Calu3 (cell line): ENCODE measurements around the gene C2CD4A. TPM values are rescaled to one million over a fixed set of nuclear protein-coding genes. Genes with fewer than 3 reads are reported as not detected.
"Not testable (repeated sequence)": the region's sequence is repeated elsewhere in the genome, so short reads cannot be mapped to it uniquely, and the experiment has no call there.

Experiments
- BruUV-seq: library from RNA; stranded (reverse); fragments of 400-500 nt; replicated peaks from 2 replicates; lab custom pipeline; 2021; lab: Mats Ljungman, UMichigan
- CTCF ChIA-PET: fragments of 300-600 bp; sonication (Branson Sonifier 250); formaldehyde crosslinking; loops from one replicate; lab custom pipeline; 2022; ENCODE audit warnings: antibody characterized with exemption; lab: Charles Lee
- DNase-seq: peaks from one replicate; pipeline ENCODE4 v3.0.0; 2022
- H3K27ac Mint-ChIP-seq: one replicate; pipeline ENCODE4 v1.8.0; 2022; ENCODE audit warnings: mixed read lengths; ENCODE audit not compliant: unreplicated experiment
- H3K27me3 Mint-ChIP-seq: one replicate; pipeline ENCODE4 v1.8.0; 2022; ENCODE audit warnings: mixed read lengths; ENCODE audit not compliant: unreplicated experiment
- H3K36me3 Mint-ChIP-seq: one replicate; pipeline ENCODE4 v1.8.0; 2022; ENCODE audit warnings: mild to moderate bottlenecking, moderate library complexity, mixed read lengths; ENCODE audit not compliant: insufficient read depth, unreplicated experiment
- H3K4me1 Mint-ChIP-seq: one replicate; pipeline ENCODE4 v1.8.0; 2022; ENCODE audit warnings: mild to moderate bottlenecking, low read depth, mixed read lengths; ENCODE audit not compliant: unreplicated experiment
- H3K4me3 Mint-ChIP-seq: one replicate; pipeline ENCODE4 v1.8.0; 2022; ENCODE audit warnings: mild to moderate bottlenecking, low read depth, moderate library complexity, mixed read lengths; ENCODE audit not compliant: unreplicated experiment
- H3K9me3 Mint-ChIP-seq: one replicate; pipeline ENCODE4 v1.8.0; 2022; ENCODE audit warnings: low read depth, mixed read lengths; ENCODE audit not compliant: unreplicated experiment
- intact Hi-C: fragments of 100-400 bp; cut with micrococcal nuclease; formaldehyde crosslinking; loops from one replicate; pipeline ENCODE4 v1.10.0; 2022; ENCODE audit not compliant: unreplicated experiment
- total RNA-seq: library from RNA; stranded (reverse); gene quantifications from 2 replicates; pipeline ENCODE4 v1.2.3, GENCODE V29; 2022
- TF ChIP-seq, protein P1 (sequence below): fragments of 200-600 bp; IDR thresholded peaks from one replicate; pipeline ENCODE4 v1.8.0; 2022; ENCODE audit warnings: antibody characterized with exemption; ENCODE audit not compliant: unreplicated experiment

The C2CD4A gene
- total RNA-seq, 1 experiment from 2014 or later: 17.6 TPM

DNA sequence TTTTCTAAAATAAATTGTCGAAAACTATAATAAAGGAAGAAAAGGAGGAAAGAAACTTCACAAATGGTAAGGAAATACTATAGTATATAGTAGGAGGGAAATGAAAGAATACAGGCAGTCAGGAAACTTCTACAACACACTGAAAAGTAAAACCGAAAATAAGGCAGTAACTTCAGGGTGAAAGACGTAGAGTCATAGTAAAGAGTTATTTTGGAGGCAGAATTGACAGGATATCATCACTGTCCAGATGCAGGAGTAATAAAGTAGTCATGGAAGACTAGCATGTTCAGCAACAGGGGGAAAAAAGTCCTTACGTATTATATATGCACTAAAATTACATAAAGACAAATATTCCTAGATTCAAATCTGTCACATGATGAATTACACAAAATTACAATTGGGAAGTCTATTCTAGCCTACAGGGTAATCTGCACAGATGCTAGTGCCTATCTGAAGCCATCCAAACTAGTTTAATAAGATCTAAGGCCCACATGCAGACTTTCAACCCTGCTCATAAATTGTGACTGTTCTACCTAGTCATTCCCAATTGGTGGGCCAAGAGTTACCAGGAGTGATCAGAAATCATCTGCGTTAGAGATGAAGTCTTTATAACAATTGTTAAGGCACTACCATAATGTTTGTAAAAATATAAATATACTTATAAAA, 20.6 kb upstream of the C2CD4A start:
- no peaks in the 10 kb centered on the region for H3K36me3 Mint-ChIP-seq
- H3K9me3 Mint-ChIP-seq: peaks cover 2% of the 10 kb centered on the region
- H3K4me1 Mint-ChIP-seq: peaks cover 17% of the 10 kb centered on the region
- intact Hi-C loops: no loop called here
- H3K27me3 Mint-ChIP-seq: no peaks in the 10 kb centered on the region
- H3K27ac Mint-ChIP-seq: no peak overlapping the region
- no peak for DNase-seq
- CTCF ChIA-PET: no interaction called here
- TF ChIP-seq, protein P1, sequence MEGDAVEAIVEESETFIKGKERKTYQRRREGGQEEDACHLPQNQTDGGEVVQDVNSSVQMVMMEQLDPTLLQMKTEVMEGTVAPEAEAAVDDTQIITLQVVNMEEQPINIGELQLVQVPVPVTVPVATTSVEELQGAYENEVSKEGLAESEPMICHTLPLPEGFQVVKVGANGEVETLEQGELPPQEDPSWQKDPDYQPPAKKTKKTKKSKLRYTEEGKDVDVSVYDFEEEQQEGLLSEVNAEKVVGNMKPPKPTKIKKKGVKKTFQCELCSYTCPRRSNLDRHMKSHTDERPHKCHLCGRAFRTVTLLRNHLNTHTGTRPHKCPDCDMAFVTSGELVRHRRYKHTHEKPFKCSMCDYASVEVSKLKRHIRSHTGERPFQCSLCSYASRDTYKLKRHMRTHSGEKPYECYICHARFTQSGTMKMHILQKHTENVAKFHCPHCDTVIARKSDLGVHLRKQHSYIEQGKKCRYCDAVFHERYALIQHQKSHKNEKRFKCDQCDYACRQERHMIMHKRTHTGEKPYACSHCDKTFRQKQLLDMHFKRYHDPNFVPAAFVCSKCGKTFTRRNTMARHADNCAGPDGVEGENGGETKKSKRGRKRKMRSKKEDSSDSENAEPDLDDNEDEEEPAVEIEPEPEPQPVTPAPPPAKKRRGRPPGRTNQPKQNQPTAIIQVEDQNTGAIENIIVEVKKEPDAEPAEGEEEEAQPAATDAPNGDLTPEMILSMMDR: no peak
- H3K4me3 Mint-ChIP-seq: no peak overlapping the region
- no TSS peak for BruUV-seq

DNA sequence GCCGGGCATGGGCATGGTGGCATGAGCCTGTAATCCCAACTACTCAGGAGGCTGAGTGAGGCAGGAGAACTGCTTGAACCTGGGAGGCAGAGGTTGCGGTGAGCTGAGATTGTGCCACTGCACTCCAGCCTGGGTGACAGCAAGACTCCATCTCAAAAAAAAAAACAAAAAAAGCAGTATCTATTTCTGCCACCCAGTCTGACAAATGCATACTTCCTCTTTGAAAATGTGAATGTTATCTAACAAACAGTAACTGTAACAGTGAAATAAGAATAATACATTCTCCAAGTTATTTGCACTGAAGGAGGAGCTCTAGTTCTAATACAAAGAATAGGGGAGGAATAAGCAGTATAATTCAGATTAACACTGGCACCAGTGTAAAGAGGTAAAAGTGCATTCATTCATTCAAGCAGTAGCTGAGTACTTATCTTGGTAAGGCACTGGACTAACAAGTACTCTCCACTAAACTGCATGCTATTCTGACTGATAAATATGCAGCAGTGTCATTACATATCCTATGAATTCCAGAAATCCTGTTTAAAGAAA, 19.4 kb upstream of the C2CD4A start:
- no peak overlapping the region for H3K27ac Mint-ChIP-seq
- peaks cover 2% of the 10 kb centered on the region for H3K9me3 Mint-ChIP-seq
- H3K4me1 Mint-ChIP-seq: peaks cover 23% of the 10 kb centered on the region
- no peaks in the 10 kb centered on the region for H3K36me3 Mint-ChIP-seq
- CTCF ChIA-PET: interaction anchor here (0.9 kb wide), 2 partner anchors 23 to 695 kb away, joined by 3 read pairs; no protein-coding TSS in a partner anchor
- no peak for DNase-seq
- TF ChIP-seq, protein P1: no peak
- intact Hi-C loops: no loop called here
- no TSS peak for BruUV-seq
- H3K4me3 Mint-ChIP-seq: no peak overlapping the region
- H3K27me3 Mint-ChIP-seq: no peaks in the 10 kb centered on the region

DNA sequence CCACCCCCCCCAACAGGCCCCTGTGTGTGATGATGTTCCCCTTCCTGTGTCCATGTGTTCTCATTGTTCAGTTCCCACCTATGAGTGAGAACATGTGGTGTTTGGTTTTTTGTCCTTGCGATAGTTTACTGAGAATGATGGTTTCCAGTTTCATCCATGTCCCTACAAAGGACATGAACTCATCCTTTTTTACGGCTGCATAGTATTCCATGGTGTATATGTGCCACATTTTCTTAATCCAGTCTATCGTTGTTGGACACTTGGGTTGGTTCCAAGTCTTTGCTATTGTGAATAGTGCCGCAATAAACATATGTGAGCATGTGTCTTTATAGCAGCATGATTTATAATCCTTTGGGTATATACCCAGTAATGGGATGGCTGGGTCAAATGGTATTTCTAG, 18.5 kb upstream of the C2CD4A start:
- not testable (repeated sequence) for H3K27me3 Mint-ChIP-seq
- H3K4me1 Mint-ChIP-seq: peaks cover 25% of the 10 kb centered on the region

DNA sequence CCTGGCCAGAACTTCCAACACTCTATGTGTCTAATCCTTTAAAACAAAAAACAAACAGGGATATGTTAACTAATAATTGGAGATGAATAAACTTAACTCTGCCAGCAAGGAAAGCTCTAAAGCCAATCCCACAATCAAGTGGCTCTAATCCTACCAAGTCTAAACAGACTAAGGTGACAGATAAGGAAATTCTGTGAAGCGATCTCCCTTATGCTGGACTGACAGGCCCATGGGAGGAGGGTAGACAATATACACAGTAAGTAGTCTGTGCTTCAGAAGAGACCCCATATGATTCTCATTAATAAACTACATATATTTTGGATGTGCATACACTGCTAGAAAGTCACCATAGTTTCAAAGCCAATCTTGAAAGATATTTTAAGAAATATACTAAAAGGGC, 16.7 kb upstream of the C2CD4A start:
- H3K9me3 Mint-ChIP-seq: peaks cover 2% of the 10 kb centered on the region
- H3K36me3 Mint-ChIP-seq: no peaks in the 10 kb centered on the region
- intact Hi-C loops: loop anchor here (2.0 kb wide), 1 partner anchor 15 kb away; no protein-coding TSS in a partner anchor
- no peak for DNase-seq
- CTCF ChIA-PET: no interaction called here
- no peak overlapping the region for H3K4me3 Mint-ChIP-seq
- no peaks in the 10 kb centered on the region for H3K27me3 Mint-ChIP-seq
- no peak overlapping the region for H3K27ac Mint-ChIP-seq
- TF ChIP-seq, protein P1: no peak
- peaks cover 42% of the 10 kb centered on the region for H3K4me1 Mint-ChIP-seq
- BruUV-seq: no TSS peak

More for the DNA sequence above, 18.5 kb upstream of the C2CD4A start:
- H3K4me3 Mint-ChIP-seq, BruUV-seq, intact Hi-C loops, DNase-seq, H3K36me3 Mint-ChIP-seq, H3K9me3 Mint-ChIP-seq, CTCF ChIA-PET, H3K27ac Mint-ChIP-seq: not testable (repeated sequence)

DNA sequence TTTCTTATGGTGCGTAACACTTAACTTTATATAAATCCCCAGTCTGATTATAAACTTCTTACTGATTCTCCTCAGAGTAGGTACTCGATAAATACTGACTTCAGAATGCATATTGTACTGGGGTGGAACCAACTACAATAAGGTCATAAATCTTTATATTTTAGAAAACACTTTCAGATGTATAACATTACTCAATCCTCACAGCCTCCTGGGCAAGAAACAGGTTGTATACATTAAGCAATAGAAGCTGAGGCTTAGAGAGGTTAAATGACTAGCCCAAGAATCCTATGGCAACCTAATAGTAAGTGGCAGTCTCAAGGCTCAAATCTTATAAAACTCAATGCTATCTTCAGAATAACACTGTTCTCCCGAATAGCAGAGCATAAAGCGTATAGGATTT, 15.6 kb upstream of the C2CD4A start:
- CTCF ChIA-PET: no interaction called here
- no peak overlapping the region for H3K4me3 Mint-ChIP-seq
- intact Hi-C loops: loop anchor here (2.0 kb wide), 1 partner anchor 16 kb away; no protein-coding TSS in a partner anchor

More for the DNA sequence above, 15.6 kb upstream of the C2CD4A start:
- no TSS peak for BruUV-seq
- DNase-seq: no peak
- Mint-ChIP-seq H3K36me3 (no peaks in the 10 kb centered on the region), H3K27me3 (no peaks in the 10 kb centered on the region), H3K27ac (no peak overlapping the region), H3K9me3 (peaks cover 2% of the 10 kb centered on the region), H3K4me1 (peaks cover 42% of the 10 kb centered on the region)
- TF ChIP-seq, protein P1: no peak
